OCI-LY1 (cell line): ENCODE results near the gene RNF44.

ENCODE experiments used
- H2AFZ ChIP-seq: fragments of 200-600 bp; sonication (generic), shearing (Covaris generic); 2 replicates; pipeline ENCODE4 v1.6.0; 2014; ENCODE audit warnings: antibody characterized with exemption, mild to moderate bottlenecking, low read length
- H3F3A ChIP-seq: fragments of 200-600 bp; sonication (generic), shearing (Covaris generic); 2 replicates; pipeline ENCODE4 v1.6.0; 2014; ENCODE audit warnings: mild to moderate bottlenecking, antibody characterized with exemption, low read length, moderate library complexity; ENCODE audit not compliant: insufficient read depth
- H3K27ac ChIP-seq: fragments of 200-600 bp; sonication (generic); 2 replicates; pipeline ENCODE4 v1.5.1; 2014; ENCODE audit warnings: low read length, mixed run types, mild to moderate bottlenecking, low read depth; ENCODE audit not compliant: poor library complexity, severe bottlenecking
- H3K27me3 ChIP-seq: fragments of 200-600 bp; sonication (generic); 2 replicates; pipeline ENCODE4 v1.6.0; 2014; ENCODE audit warnings: antibody characterized with exemption, mild to moderate bottlenecking, low read length, moderate library complexity; ENCODE audit not compliant: insufficient read depth
- H3K36me3 ChIP-seq: fragments of 200-600 bp; sonication (generic); 2 replicates; pipeline ENCODE4 v1.6.1; 2014; ENCODE audit warnings: mild to moderate bottlenecking, antibody characterized with exemption, low read length, moderate library complexity, mixed read lengths; ENCODE audit not compliant: insufficient read depth
- H3K4me1 ChIP-seq: fragments of 200-600 bp; sonication (generic); 2 replicates; pipeline ENCODE4 v1.5.1; 2014; ENCODE audit warnings: mild to moderate bottlenecking, low read length, moderate library complexity; ENCODE audit not compliant: insufficient read depth, severe bottlenecking
- H3K4me2 ChIP-seq: fragments of 200-600 bp; sonication (generic), shearing (Covaris generic); 2 replicates; pipeline ENCODE4 v1.6.1; 2014; ENCODE audit warnings: low read length
- H3K4me3 ChIP-seq: fragments of 200-600 bp; sonication (generic); 2 replicates; pipeline ENCODE4 v1.5.1; 2014; ENCODE audit warnings: low read length, low read depth, mild to moderate bottlenecking, mixed read lengths; ENCODE audit not compliant: poor library complexity, severe bottlenecking
- H3K79me2 ChIP-seq: fragments of 200-600 bp; shearing (Covaris generic); 2 replicates; pipeline ENCODE4 v1.6.1; 2016; ENCODE audit warnings: mixed run types, low read length, mixed read lengths; ENCODE audit not compliant: insufficient read depth
- H3K9ac ChIP-seq: fragments of 200-600 bp; sonication (generic), shearing (Covaris generic); 2 replicates; pipeline ENCODE4 v1.6.1; 2014; ENCODE audit warnings: mild to moderate bottlenecking, low read length, mixed read lengths
- H3K9me2 ChIP-seq: fragments of 200-600 bp; sonication (generic), shearing (Covaris generic); 2 replicates; pipeline ENCODE4 v1.6.1; 2014; ENCODE audit warnings: low read depth, mild to moderate bottlenecking, low read length, mixed read lengths
- H3K9me3 ChIP-seq: fragments of 200-600 bp; shearing (Covaris generic); 2 replicates; pipeline ENCODE4 v1.6.1; 2014; ENCODE audit warnings: low read length, mixed read lengths
- H4K20me1 ChIP-seq: fragments of 200-600 bp; sonication (generic), shearing (Covaris generic); 2 replicates; pipeline ENCODE4 v1.6.0; 2016; ENCODE audit warnings: mild to moderate bottlenecking, low read length; ENCODE audit not compliant: insufficient read depth
- EZH2 ChIP-seq: fragments of 200-600 bp; sonication (generic), shearing (Covaris generic); IDR thresholded peaks from 2 replicates; pipeline ENCODE4 v1.8.0; 2017; ENCODE audit warnings: borderline replicate concordance, mixed run types, mild to moderate bottlenecking, antibody characterized with exemption, low read length, moderate library complexity, mixed read lengths
- TF ChIP-seq, protein P1 (sequence below): fragments of 200-600 bp; sonication (generic), shearing (Covaris generic); IDR thresholded peaks from 2 replicates; pipeline ENCODE4 v1.5.1; 2017; ENCODE audit warnings: mild to moderate bottlenecking, antibody characterized with exemption, low read length, moderate library complexity, mixed read lengths

Gene RNF44

DNA sequence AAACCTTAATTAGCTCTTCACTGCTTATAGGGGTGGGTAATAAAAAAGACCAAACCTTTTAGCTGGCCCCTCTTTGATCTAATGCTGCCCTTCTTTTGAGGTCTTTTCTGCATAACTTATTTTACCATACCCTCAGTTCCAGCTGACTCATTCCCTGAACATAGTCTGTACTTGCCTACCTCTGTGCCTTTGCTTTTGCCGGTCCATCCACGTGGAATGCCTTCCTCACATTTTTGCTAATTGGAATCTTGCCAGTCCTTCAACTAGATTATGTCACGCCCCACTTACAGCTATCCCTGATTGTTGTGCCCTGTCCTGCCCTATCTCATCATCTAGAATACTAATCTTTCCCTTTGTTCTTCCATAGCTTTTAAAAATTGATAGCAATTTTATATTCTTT lies 44.8 kb downstream of the RNF44 start:
- Histone ChIP-seq H3K4me3 (no peak overlapping the region), H3K9ac (no peak overlapping the region), H3K27ac (no peak overlapping the region), H3K36me3 (peaks cover 92% of the 10 kb centered on the region), H3K4me1 (no peaks in the 10 kb centered on the region), H3F3A (no peaks in the 10 kb centered on the region), H3K9me3 (no peaks in the 10 kb centered on the region), H3K79me2 (no peaks in the 10 kb centered on the region), H4K20me1 (no peaks in the 10 kb centered on the region), H3K27me3 (no peaks in the 10 kb centered on the region), H3K4me2 (no peak overlapping the region), H3K9me2 (no peaks in the 10 kb centered on the region), H2AFZ (no peak overlapping the region)
- TF ChIP-seq EZH2: no peak
- TF ChIP-seq, protein P1, sequence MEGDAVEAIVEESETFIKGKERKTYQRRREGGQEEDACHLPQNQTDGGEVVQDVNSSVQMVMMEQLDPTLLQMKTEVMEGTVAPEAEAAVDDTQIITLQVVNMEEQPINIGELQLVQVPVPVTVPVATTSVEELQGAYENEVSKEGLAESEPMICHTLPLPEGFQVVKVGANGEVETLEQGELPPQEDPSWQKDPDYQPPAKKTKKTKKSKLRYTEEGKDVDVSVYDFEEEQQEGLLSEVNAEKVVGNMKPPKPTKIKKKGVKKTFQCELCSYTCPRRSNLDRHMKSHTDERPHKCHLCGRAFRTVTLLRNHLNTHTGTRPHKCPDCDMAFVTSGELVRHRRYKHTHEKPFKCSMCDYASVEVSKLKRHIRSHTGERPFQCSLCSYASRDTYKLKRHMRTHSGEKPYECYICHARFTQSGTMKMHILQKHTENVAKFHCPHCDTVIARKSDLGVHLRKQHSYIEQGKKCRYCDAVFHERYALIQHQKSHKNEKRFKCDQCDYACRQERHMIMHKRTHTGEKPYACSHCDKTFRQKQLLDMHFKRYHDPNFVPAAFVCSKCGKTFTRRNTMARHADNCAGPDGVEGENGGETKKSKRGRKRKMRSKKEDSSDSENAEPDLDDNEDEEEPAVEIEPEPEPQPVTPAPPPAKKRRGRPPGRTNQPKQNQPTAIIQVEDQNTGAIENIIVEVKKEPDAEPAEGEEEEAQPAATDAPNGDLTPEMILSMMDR: no peak

DNA sequence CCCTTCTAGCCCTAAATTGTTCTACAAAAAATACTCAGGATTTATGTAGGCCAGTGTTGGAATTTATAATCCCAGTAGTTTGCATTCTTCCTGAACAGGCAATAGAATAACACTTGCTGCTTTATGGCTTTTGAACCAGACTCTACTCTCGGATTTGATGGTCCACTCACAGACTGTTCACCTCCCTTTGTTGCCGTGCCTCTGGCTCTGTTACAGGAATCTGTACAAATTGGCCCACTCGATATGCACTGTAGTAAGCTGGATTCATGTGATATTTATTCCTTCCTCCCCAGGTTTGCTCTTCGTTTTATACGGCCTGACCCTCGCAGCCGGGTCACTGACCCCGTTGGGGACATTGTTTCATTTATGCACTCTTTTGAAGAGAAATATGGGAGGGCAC lies 45.3 kb downstream of the RNF44 start:
- no peak overlapping the region for H3K9ac ChIP-seq
- no peaks in the 10 kb centered on the region for H3K79me2 ChIP-seq
- TF ChIP-seq EZH2: no peak
- TF ChIP-seq, protein P1: no peak
- H3K9me2 ChIP-seq: no peaks in the 10 kb centered on the region
- H3K36me3 ChIP-seq: peaks cover 92% of the 10 kb centered on the region
- no peaks in the 10 kb centered on the region for H3F3A ChIP-seq
- no peaks in the 10 kb centered on the region for H3K4me1 ChIP-seq
- H3K27ac ChIP-seq: no peak overlapping the region
- H4K20me1 ChIP-seq: no peaks in the 10 kb centered on the region
- H3K4me3 ChIP-seq: no peak overlapping the region
- H3K27me3 ChIP-seq: no peaks in the 10 kb centered on the region
- H3K9me3 ChIP-seq: no peaks in the 10 kb centered on the region
- H3K4me2 ChIP-seq: no peak overlapping the region
- no peak overlapping the region for H2AFZ ChIP-seq

DNA sequence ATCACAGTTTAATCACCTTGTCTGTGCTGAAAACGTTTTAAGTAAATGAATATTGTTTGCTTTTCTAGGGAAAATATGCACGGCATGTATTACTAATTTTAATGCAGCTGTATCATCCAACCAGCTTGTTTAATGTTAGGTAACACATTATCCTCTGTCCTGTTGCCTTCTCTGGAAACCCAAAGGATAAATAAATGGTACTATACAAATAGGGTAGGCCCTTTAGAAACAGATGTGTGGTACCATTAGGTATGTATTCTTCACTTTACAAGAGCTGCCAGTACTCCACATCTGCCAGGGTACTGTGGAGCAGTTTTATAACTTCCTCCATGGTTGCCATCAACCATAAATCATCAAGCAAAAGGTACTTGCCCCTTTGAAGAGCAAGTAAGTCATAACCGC lies 46.1 kb downstream of the RNF44 start:
- H3K27ac ChIP-seq: no peak overlapping the region
- TF ChIP-seq, protein P1: no peak
- TF ChIP-seq EZH2: no peak
- no peak overlapping the region for H3K4me2 ChIP-seq
- no peaks in the 10 kb centered on the region for H3K27me3 ChIP-seq
- H3K4me3 ChIP-seq: no peak overlapping the region
- H3K9ac ChIP-seq: no peak overlapping the region
- H3K79me2 ChIP-seq: no peaks in the 10 kb centered on the region
- H3K4me1 ChIP-seq: no peaks in the 10 kb centered on the region
- peaks cover 92% of the 10 kb centered on the region for H3K36me3 ChIP-seq
- H3K9me3 ChIP-seq: no peaks in the 10 kb centered on the region
- no peaks in the 10 kb centered on the region for H4K20me1 ChIP-seq
- no peaks in the 10 kb centered on the region for H3F3A ChIP-seq
- no peak overlapping the region for H2AFZ ChIP-seq
- no peaks in the 10 kb centered on the region for H3K9me2 ChIP-seq
